ENCODE measurements around the gene SLC35A5. TPM values are rescaled to one million over a fixed set of nuclear protein-coding genes. Genes with fewer than 3 reads are reported as not detected.

The SLC35A5 gene
- total and polyA plus RNA-seq, 9 of the 15 experiments (the other 6 are each of a cell fraction or from before 2014, with no cell fraction given) = 4.0 to 13.0 (median 9.7) TPM

DNA sequence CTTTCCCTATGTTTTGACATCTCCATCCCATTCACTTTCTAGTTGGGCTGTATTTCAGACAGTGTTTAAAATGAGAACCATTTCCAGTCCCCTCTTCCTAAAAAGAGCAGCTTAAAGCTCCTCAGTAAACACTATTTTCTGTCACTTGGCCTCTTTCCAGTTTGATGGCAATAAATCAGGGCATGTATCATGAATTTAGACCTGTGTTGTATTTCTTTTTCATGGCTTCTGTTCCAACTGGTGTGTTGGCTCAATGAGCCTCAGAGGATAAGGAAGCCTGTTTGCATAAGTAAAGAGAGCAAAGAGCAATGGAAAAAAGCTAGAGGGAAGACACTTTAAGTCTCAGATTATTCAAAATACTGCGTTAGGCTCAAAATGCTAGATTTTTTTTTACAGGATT, 71.9 kb downstream of the SLC35A5 start:
- no peaks in the 10 kb centered on the region for H3K79me2 ChIP-seq (ENCODE audit: control insufficient read depth, insufficient read depth, low read length)
- no peak overlapping the region for H3K4me3 ChIP-seq
- H3K4me1 ChIP-seq (replicated peaks in 1 of 2; ENCODE audit: control insufficient read depth in 2 of 2, insufficient read depth in 2 of 2, low read length in 2 of 2) = no peaks in the 10 kb centered on the region
- FAIRE-seq (no peak), ATAC-seq (no peak), DNase-seq (ENCODE audit: extremely low read depth in 1 of 4, low spot score in 3 of 4) (no peak)
- H3K27me3 ChIP-seq (ENCODE audit: control insufficient read depth in 2 of 2, insufficient read depth in 2 of 2, low read length in 2 of 2) = no peaks in the 10 kb centered on the region; a peak in 1 of 5 replicates
- H4K20me1 ChIP-seq (replicated peaks; ENCODE audit: control insufficient read depth, insufficient read depth, low read length) = no peaks in the 10 kb centered on the region
- H3K9me3 ChIP-seq (replicated peaks; ENCODE audit: control insufficient read depth, insufficient read depth, low read depth, low read length) = no peaks in the 10 kb centered on the region
- ChIA-PET POLR2A (no interaction called here), CTCF (ENCODE audit: low intra/inter-chr PET ratio) (no interaction called here)
- no peak overlapping the region for H3K27ac ChIP-seq (ENCODE audit: extremely low read depth, low read depth, low read length)
- BruUV-seq (replicated peaks) = no TSS peak
- WGBS (ENCODE audit: insufficient coverage, low coverage, missing lambda C conversion rate) = 8% methylated on average over 1 of the region's 1 CpG
- TF ChIP-seq MEIS2 (IDR thresholded peaks at IDR 0.05; ENCODE audit: partially characterized antibody) = peak; percentile 16
- TF ChIP-seq, protein P1, sequence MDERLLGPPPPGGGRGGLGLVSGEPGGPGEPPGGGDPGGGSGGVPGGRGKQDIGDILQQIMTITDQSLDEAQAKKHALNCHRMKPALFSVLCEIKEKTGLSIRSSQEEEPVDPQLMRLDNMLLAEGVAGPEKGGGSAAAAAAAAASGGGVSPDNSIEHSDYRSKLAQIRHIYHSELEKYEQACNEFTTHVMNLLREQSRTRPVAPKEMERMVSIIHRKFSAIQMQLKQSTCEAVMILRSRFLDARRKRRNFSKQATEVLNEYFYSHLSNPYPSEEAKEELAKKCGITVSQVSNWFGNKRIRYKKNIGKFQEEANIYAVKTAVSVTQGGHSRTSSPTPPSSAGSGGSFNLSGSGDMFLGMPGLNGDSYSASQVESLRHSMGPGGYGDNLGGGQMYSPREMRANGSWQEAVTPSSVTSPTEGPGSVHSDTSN (CRISPR knock-in tag; IDR thresholded peaks at IDR 0.05; ENCODE audit: low read depth) = no peak
- TF ChIP-seq, protein P1 (tag; conservative IDR thresholded peaks at IDR 0.05; ENCODE audit: low read depth) = peak; percentile 47; the same call in 1 of the 2 replicates
- TF ChIP-seq STAT5B (CRISPR knock-in tag; IDR thresholded peaks at IDR 0.05) = no peak
- intact Hi-C loops (cut with micrococcal nuclease) (no loop called here), in situ Hi-C loops (cut with MboI) (loop anchor here (25.0 kb wide), 1 partner anchor 629 kb away; no protein-coding TSS in a partner anchor)
- H2AFZ ChIP-seq (ENCODE audit: low read depth, low read length) = no peak overlapping the region
- no peak overlapping the region for H3K9ac ChIP-seq (ENCODE audit: insufficient read depth in 1 of 2, low read depth in 2 of 2, low read length in 2 of 2)
- no peak overlapping the region for H3K4me2 ChIP-seq (ENCODE audit: insufficient read depth, low read length)
- H3K36me3 ChIP-seq (ENCODE audit: control insufficient read depth, insufficient read depth, low read length) = no peaks in the 10 kb centered on the region
- H3K9me1 ChIP-seq (ENCODE audit: control insufficient read depth, insufficient read depth, low read length) = no peaks in the 10 kb centered on the region

Data from K562 (cell line).